ENCODE results near the gene PRDM7.
"Not testable (repeated sequence)": the region's sequence is repeated elsewhere in the genome, so short reads cannot be mapped to it uniquely, and the experiment has no call there.

DNA sequence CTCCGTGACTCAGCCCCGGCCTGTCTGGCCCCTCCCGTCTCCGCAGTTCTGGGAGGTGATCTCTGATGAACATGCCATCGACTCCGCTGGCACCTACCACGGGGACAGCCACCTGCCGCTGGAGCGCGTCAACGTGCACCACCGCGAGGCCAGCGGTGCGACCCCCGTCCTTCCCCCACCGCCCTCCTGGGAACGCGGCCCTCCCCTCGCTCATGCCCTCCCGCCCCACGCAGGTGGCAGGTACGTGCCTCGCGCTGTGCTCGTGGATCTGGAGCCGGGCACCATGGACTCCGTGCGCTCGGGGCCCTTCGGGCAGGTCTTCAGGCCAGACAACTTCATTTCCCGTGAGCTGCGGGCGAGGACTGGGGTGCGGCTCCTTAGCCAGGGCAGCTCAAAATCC is 17.2 kb upstream of the PRDM7 start:
- TF ChIP-seq, protein P1, sequence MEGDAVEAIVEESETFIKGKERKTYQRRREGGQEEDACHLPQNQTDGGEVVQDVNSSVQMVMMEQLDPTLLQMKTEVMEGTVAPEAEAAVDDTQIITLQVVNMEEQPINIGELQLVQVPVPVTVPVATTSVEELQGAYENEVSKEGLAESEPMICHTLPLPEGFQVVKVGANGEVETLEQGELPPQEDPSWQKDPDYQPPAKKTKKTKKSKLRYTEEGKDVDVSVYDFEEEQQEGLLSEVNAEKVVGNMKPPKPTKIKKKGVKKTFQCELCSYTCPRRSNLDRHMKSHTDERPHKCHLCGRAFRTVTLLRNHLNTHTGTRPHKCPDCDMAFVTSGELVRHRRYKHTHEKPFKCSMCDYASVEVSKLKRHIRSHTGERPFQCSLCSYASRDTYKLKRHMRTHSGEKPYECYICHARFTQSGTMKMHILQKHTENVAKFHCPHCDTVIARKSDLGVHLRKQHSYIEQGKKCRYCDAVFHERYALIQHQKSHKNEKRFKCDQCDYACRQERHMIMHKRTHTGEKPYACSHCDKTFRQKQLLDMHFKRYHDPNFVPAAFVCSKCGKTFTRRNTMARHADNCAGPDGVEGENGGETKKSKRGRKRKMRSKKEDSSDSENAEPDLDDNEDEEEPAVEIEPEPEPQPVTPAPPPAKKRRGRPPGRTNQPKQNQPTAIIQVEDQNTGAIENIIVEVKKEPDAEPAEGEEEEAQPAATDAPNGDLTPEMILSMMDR (IDR thresholded peaks at IDR 0.05), result not testable (repeated sequence)
- not testable (repeated sequence) for TF ChIP-seq POLR2A, EP300, POLR2AphosphoS5 (IDR thresholded peaks at IDR 0.05)
